Gastroesophageal sphincter (tissue), 3 donors: Measurements from ENCODE around the gene CHTOP.

Experiments
- POLR2A ChIP-seq, 2 donors: fragments of 450-650 bp; IDR thresholded peaks; one replicate each; pipeline ENCODE4 v1.6.1; 2017; ENCODE audit warnings: antibody characterized with exemption in 2 of 2, mild to moderate bottlenecking in 2 of 2, moderate library complexity in 1 of 2
- POLR2AphosphoS5 ChIP-seq: sonication (generic); formaldehyde crosslinking; IDR thresholded peaks from one replicate; pipeline ENCODE4 v1.6.1; 2017; ENCODE audit warnings: antibody characterized with exemption
- TF ChIP-seq, protein P1 (sequence below), 4 experiments: fragments of 200-600 bp in 2 of 4; fragments of 450-650 bp in 2 of 4; sonication (generic) in 1 of 4; IDR thresholded peaks; one replicate each; pipeline ENCODE4 v1.5.1; 2017 to 2019; ENCODE audit warnings: antibody characterized with exemption in 4 of 4, mild to moderate bottlenecking in 2 of 4, moderate library complexity in 2 of 4

DNA sequence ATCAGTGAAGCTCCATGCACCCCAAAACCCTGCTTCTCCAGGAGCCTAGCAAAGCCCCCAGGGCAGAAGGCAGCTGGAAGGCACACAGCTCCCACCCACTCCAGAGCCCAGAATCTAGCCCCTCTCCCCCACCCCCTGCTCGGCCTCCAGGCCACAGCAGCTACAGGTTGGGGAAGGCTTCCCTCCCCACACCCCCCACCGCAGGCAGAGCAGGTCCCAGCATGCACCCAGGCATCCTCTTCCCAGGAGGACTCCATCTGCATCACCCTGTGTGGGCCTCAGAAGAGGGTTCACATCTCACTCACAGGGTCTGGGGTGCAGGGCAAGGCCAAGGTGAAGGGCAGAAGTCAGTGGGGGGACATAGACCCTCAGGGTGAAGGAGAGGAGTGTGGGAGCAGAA is 18.5 kb upstream of the CHTOP start:
- TF ChIP-seq, protein P1, sequence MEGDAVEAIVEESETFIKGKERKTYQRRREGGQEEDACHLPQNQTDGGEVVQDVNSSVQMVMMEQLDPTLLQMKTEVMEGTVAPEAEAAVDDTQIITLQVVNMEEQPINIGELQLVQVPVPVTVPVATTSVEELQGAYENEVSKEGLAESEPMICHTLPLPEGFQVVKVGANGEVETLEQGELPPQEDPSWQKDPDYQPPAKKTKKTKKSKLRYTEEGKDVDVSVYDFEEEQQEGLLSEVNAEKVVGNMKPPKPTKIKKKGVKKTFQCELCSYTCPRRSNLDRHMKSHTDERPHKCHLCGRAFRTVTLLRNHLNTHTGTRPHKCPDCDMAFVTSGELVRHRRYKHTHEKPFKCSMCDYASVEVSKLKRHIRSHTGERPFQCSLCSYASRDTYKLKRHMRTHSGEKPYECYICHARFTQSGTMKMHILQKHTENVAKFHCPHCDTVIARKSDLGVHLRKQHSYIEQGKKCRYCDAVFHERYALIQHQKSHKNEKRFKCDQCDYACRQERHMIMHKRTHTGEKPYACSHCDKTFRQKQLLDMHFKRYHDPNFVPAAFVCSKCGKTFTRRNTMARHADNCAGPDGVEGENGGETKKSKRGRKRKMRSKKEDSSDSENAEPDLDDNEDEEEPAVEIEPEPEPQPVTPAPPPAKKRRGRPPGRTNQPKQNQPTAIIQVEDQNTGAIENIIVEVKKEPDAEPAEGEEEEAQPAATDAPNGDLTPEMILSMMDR (IDR thresholded peaks at IDR 0.05): no peak
- TF ChIP-seq POLR2A (IDR thresholded peaks at IDR 0.05) (no peak), POLR2AphosphoS5 (no peak)
